ENCODE results near the gene HADH. TPM values are rescaled to one million over a fixed set of nuclear protein-coding genes. Genes with fewer than 3 reads are reported as not detected.
"Not testable (repeated sequence)": the region's sequence is repeated elsewhere in the genome, so short reads cannot be mapped to it uniquely, and the experiment has no call there.

The HADH gene
- total RNA-seq, 2 donors from 2014 or later = 44.0 to 48.1 TPM

DNA sequence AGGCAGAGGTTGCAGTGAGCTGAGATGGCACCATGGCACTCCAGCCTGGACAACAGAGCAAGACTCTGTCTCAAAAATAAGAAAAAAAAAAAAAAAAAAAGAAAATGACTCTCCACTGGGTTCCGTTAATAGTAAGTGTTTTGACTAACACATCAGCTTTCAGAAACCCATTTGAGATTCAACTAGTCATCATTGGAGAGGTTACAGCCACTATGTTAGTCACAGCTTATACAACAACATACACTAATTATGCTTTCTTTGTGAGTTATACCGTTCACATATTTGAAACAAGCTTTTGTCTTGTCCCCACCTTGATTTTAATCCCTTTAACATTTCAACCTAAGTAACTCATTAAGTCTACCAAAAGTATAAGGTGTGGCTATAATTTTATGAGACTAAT is 48.2 kb downstream of the HADH start:
- DNase-seq (ENCODE audit: low spot score in 2 of 2) (no peak), ATAC-seq (peak; percentile 70 to 71)
- Mint-ChIP-seq H3K36me3 (peaks cover 6 to 37% of the 10 kb centered on the region in 2 donors), H3K9me3 (peaks cover 0 to 4% of the 10 kb centered on the region in 2 donors), H3K27ac (peak overlapping the region; percentile 91 to 97)

DNA sequence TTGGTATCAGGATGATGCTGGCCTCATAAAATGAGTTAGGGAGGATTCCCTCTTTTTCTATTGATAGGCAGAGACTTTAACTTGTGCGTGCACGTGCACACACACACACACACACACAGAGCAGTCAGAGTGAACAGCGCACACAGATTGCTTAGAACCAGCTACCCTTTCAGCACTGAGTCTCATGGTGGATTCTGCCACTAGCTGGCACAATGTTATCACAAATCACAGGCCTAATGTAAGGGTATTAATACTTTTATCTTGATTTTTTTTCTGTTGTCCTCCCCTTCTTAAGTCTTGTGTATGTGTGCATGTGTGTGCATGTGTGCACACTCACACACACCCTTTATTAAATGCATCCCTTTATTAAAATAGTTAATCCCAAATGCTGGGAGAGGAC is 53.2 kb downstream of the HADH start:
- Mint-ChIP-seq H3K27ac (peak overlapping the region; percentile 88 to 92), H3K36me3 (peaks cover 10 to 46% of the 10 kb centered on the region in 2 donors), H3K9me3 (no peaks in the 10 kb centered on the region)
- DNase-seq (ENCODE audit: low spot score in 2 of 2) = no peak
- no peak for ATAC-seq

DNA sequence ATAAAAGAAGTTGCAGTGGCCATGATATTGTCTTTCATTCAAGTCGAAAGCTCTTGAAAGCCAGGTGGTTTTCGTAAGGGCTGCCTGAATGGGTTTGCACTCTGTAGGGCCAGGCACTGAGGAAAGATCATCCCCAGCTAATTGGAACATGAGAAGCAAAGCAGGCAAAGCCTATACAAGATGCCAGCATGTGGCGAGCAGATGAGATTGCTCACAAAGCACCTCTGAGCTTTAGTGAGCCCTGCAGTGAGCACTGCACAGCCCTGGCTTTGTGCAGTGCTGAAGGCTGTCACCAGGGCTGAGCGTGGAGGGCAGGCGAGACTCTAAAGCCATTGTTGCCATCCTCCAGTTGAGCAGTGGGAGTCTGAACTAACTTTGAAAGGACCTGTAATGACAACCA is 53.8 kb downstream of the HADH start:
- H3K9me3 Mint-ChIP-seq = no peaks in the 10 kb centered on the region
- no peak for DNase-seq (ENCODE audit: low spot score in 2 of 2)
- H3K36me3 Mint-ChIP-seq = peaks cover 10 to 50% of the 10 kb centered on the region in 2 donors
- peak overlapping the region; percentile 88 to 92 for H3K27ac Mint-ChIP-seq
- peak; percentile 27 to 50 for ATAC-seq

DNA sequence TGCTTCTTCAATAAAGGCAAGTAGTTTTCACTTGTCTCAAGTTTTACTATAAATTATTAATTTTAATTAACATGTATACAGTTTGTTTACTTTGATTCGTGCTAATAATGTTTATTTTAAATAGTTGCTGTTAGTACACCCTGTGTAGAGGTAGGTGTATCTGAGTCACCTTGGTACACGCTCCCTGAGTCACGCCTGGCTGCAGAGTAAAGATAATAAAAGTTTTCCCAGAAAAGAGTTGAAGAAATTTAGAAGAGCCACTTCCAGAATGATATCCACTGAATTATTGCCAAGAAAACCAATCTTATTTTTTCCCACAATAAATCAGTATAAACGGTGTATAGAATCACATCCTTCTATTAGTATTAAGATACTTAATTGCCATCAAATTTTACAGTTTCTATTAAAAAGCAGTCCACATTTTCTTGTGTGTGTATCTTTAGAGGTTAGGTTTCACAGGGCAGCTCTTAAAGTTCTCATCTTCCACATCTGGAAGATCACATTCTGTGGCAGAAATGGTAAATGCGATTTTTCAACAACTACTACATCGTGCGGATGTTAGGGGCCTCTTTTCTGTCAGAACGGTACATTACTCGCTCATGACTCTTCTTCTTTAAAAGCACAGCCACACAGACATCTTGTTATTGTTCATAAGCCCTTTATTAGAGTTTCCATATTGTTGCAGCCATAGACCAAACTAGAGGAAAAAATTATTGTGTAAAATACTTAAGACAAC is 55.4 kb downstream of the HADH start:
- H3K9me3 Mint-ChIP-seq = no peaks in the 10 kb centered on the region
- peak overlapping the region; percentile 88 to 98 for H3K27ac Mint-ChIP-seq
- peak; percentile 48 to 78 for ATAC-seq
- DNase-seq (ENCODE audit: low spot score in 2 of 2) = no peak
- H3K36me3 Mint-ChIP-seq = peaks cover 22 to 56% of the 10 kb centered on the region in 2 donors

DNA sequence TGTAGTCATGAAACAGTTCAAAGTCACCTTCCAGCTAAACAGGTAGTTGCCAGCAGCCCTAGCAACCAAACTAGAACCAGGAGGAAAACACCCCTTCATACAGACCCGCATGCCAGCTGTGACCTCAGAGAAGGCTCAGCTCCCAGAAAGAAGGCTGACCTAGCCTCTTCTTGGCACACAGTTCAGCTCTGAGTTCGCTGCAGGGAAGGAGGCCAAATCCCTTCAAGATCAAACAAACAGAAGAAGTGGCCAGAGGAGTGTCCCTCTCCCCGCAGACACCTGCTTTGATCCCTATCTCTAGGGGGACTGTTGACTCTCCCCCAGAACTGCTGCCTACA is 56.0 kb downstream of the HADH start:
- H3K27ac Mint-ChIP-seq = peak overlapping the region; percentile 88 to 98
- peak; percentile 47 to 77 for ATAC-seq

DNA sequence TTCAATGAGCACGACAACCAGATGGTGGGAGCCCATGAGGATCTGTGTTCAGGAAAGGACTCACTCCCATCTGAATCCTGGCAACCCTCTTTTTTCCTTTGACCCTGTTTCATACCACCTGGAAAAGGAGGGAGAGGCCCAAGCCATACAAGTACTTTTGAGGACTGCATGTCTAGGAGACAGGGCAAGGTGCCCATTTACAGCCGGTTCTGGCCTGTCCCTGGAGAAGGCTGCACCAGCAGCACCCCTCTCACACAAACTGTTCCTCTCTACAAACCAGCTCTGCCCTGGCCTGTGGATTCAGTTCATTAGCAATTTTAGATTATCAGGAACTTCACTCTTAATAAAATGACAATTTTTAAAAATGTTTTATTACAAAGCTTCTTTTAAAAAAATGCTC is 57.5 kb downstream of the HADH start:
- H3K36me3 Mint-ChIP-seq = peaks cover 22 to 70% of the 10 kb centered on the region in 2 donors
- DNase-seq (ENCODE audit: low spot score in 2 of 2) (no peak), ATAC-seq (no peak)
- H3K9me3 Mint-ChIP-seq = no peaks in the 10 kb centered on the region
- peak overlapping the region; percentile 88 to 98 for H3K27ac Mint-ChIP-seq

More for the DNA sequence above, 56.0 kb downstream of the HADH start:
- H3K36me3 Mint-ChIP-seq = peaks cover 22 to 57% of the 10 kb centered on the region in 2 donors
- no peaks in the 10 kb centered on the region for H3K9me3 Mint-ChIP-seq
- DNase-seq (ENCODE audit: low spot score in 2 of 2) = no peak

DNA sequence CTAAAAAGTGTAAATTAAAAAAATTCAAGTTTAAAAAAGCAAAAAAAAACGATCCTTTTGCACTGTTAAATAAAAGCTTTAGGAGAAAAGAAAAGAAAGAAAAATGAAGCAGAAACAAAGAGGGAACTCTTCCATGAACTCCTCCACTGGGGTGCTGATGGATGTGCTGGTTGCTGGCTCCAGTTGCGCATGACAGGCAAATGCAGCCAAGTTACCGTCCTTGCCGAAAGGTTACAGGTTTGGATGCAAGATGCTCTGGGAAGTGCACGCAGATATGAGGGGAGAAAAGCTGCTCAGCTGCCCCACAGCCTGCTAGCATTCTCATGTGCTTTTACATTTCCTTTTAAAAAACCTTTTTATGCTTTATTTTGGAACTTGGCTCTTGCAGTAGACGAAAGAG is 58.5 kb downstream of the HADH start:
- H3K9me3 Mint-ChIP-seq = no peaks in the 10 kb centered on the region
- no peak for ATAC-seq
- peaks cover 22 to 78% of the 10 kb centered on the region in 2 donors for H3K36me3 Mint-ChIP-seq
- no peak for DNase-seq (ENCODE audit: low spot score in 2 of 2)
- peak overlapping the region; percentile 77 to 93 for H3K27ac Mint-ChIP-seq

DNA sequence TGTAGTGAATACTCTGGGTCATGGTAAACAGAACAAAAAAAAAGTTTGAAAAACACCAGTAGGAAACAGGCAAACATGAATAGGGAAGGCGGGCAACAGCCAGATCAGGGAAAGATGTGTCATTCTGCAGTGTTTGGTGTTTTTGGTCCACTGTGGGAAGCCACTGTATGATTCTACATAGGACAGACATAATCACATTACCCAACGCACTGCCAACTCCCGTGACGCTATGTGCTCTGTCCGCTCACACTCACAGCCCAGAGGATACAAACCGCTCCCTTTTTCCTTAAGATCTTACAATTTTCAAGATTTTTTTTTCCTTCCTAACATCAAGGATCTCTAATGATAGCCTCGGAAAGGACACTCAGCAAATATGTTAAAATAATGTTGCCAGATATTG is 59.3 kb downstream of the HADH start:
- ATAC-seq (peak in 1 of 2 donors; percentile 19), DNase-seq (ENCODE audit: low spot score in 2 of 2) (no peak)
- Mint-ChIP-seq H3K27ac (peak overlapping the region; percentile 93 to 99), H3K9me3 (no peaks in the 10 kb centered on the region), H3K36me3 (peaks cover 27 to 79% of the 10 kb centered on the region in 2 donors)

DNA sequence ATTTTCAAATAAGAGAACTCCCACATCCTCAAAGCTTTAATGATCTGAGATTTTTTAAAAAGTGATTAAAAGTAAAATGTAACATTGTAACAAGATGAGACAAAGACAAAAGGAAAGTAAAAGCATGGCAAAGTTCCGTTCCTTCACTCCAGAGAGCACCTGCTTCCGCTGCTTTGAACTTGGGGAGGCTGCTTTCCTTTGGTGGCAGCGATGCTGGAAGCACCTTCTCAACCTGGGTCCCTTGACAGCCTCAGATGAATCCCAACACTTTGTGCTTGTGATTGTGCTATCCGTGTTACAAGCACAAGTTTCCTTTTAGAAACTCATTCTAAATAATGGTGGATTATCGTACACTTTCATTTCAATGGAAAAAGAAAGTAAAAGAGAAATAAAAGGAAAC is 59.7 kb downstream of the HADH start:
- H3K36me3 Mint-ChIP-seq = peaks cover 28 to 82% of the 10 kb centered on the region in 2 donors
- peak overlapping the region; percentile 93 to 99 for H3K27ac Mint-ChIP-seq
- ATAC-seq (peak; percentile 21 to 54), DNase-seq (ENCODE audit: low spot score in 2 of 2) (no peak)
- H3K9me3 Mint-ChIP-seq = no peaks in the 10 kb centered on the region

DNA sequence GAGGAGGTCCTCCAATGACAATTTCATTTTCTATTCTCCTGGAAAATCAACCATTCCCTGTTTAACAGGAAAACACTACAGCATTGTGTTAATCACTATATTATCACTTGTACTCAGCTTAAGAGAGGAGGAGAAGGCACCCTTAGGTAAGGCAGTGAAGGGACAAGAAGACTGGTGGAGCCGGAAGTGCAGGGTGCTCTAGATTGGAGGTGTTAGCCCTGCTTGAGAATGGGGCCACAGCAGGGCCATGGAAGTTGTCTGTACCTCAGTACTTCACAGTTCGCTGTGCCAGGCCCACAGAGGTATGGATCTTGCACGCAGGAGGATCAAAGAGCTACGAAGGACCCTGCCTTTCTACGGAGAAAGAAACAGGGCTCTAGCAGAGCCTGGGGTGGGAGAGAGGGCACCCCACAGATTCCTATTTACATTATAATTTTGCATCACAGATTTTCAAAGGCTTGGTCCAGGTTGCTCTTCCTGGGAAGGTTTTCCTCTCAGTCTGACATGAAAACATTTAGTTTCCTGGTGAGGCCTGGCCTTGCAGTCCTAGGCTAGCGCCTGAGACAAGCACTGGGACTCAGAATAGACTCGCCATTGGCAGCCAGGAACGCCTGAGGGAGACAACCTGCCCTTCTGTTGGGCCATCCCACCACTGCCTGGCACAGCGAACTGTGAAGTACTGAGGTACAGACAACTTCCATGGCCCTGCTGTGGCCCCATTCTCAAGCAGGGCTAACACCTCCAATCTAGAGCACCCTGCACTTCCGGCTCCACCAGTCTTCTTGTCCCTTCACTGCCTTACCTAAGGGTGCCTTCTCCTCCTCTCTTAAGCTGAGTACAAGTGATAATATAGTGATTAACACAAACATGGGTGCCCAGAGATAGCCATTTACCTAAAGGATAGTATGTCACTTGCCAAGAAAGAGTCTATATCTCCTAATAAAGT is 60.8 kb downstream of the HADH start:
- H3K27ac Mint-ChIP-seq = peak overlapping the region; percentile 93 to 99

DNA sequence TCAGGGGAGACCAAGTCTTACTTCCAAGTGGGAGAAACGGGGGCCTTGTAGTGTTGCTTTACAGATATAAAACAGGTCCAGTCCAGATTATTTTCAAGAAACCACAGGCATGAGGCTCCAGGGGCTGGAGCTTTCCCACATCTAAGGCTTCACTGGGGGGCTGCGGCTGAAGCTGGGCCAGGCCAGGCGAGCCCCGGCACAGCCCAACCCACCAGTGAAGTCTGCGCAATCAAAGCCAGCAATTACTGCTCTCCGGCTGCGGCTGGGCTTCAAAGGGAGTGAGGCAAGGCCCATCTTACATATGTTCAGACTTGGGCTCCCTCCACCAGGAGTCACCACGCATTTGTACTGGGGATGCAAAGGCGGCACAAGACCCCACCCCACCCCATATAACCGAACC is 61.7 kb downstream of the HADH start:
- ATAC-seq (no peak), DNase-seq (ENCODE audit: low spot score in 2 of 2) (no peak)
- Mint-ChIP-seq H3K27ac (peak overlapping the region; percentile 93 to 99), H3K9me3 (no peaks in the 10 kb centered on the region), H3K36me3 (peaks cover 22 to 82% of the 10 kb centered on the region in 2 donors)

More for the DNA sequence above, 60.8 kb downstream of the HADH start:
- not testable (repeated sequence) for DNase-seq (ENCODE audit: low spot score in 2 of 2); H3K9me3 Mint-ChIP-seq
- H3K36me3 Mint-ChIP-seq = peaks cover 28 to 82% of the 10 kb centered on the region in 2 donors
- ATAC-seq = peak; percentile 23 to 40

DNA sequence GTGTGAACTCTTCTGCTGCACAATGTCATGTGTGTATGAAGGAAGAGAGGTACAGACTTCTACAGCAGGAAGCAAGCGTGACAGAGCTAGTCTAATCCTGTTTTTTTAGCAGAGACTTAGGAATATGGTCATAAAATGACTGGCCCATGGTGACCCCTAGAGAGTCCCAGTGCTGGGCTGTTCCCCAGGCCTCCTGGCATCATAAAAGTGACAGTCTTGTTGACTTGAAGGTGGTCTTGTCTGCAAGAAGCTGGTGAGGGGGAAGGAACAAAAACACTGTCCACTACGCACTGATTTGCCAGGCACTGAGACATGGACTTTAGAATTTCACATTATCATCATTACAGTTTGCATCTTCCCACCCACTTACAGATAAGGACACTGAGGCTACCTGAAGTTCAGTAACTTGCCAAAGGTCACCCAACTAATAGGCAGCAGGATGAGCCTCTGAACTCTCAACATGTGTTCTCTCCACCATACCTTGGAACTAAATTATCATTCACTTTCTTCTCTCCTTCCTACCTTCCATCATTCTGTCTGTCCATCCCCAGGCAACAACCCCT is 63.0 kb downstream of the HADH start:
- H3K36me3 Mint-ChIP-seq = peaks cover 18 to 79% of the 10 kb centered on the region in 2 donors
- peak overlapping the region; percentile 90 to 93 for H3K27ac Mint-ChIP-seq
- no peak for DNase-seq (ENCODE audit: low spot score in 2 of 2)
- ATAC-seq = no peak
- no peaks in the 10 kb centered on the region for H3K9me3 Mint-ChIP-seq

DNA sequence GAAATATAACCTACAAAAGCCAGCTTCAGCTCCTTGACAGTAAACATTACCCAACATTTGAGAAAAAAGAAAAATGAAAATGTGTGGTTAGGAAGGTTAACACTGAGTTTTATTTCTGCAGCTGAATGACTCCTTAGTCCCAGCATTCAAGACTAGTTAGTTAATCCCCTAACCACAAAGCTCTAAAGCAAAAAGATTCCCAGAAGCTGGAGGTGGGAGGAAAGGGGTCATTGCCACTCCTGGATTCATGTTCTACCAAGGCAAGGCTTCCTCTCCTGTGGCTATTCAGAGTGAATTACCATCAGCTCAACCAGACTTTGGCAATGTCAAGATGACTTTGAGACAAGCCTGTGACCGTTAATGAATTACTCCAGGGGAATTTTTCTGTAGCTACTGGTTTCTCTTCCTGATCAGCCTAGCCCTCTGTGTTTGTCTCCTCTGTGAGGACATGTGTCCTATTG is 63.6 kb downstream of the HADH start:
- ATAC-seq (peak; percentile 13 to 33), DNase-seq (ENCODE audit: low spot score in 2 of 2) (no peak)
- peak overlapping the region; percentile 90 to 93 for H3K27ac Mint-ChIP-seq
- no peaks in the 10 kb centered on the region for H3K9me3 Mint-ChIP-seq
- peaks cover 18 to 73% of the 10 kb centered on the region in 2 donors for H3K36me3 Mint-ChIP-seq

DNA sequence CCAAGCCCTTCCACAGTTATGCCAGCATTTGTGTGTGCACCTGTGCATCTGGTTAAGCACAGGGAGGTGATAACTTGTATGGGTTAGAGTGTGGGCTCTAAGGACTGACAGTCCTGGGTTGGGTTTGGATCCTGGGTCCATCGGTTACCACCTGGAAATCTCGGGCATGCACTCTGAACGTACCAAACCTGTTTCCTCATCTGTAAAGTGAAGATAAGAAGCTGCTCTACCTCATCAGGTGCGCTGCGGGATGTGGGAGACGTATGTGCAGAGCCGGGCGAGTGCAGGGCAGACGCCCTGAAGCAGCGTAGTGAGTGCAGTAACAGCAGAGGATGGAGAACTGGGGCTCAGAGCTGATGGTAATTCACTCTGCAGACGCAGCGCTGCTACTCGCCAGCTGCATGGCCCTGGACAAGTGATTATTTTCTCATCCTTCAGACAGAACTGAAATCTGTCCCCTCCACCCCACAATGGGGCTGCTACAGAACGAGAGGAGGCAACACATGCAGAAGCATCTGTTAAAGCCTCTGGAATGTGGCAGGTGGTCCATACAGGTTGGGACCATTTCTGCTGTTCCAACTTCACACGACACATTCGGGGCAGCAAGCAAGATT is 64.4 kb downstream of the HADH start:
- peak in 1 of 2 donors; percentile 22 for ATAC-seq
- Mint-ChIP-seq H3K9me3 (no peaks in the 10 kb centered on the region), H3K36me3 (peaks cover 16 to 65% of the 10 kb centered on the region in 2 donors), H3K27ac (peak overlapping the region; percentile 90 to 93)
- DNase-seq (ENCODE audit: low spot score in 2 of 2) = no peak

DNA sequence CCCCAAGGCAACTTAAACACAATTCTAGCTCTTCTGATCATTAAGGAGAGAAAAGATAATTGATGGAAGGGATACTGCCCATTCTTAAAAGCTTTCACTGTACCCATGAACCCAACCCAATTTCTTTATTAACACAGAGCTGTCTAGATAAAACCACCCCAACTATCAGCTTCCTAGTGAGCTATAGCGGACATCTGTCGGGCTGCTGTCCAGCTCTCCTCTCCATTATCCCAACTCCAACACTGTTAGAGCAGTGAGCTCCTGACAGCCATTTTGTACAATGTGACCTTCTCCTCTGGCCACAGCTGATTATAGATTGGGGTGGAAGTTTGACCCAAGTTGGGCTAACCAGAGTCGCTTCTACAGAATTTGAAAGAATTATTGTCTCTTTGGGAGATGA is 66.1 kb downstream of the HADH start:
- no peak for DNase-seq (ENCODE audit: low spot score in 2 of 2)
- peak overlapping the region; percentile 9 to 12 for H3K27ac Mint-ChIP-seq
- H3K9me3 Mint-ChIP-seq = no peaks in the 10 kb centered on the region
- H3K36me3 Mint-ChIP-seq = peaks cover 6 to 51% of the 10 kb centered on the region in 2 donors
- ATAC-seq = no peak

DNA sequence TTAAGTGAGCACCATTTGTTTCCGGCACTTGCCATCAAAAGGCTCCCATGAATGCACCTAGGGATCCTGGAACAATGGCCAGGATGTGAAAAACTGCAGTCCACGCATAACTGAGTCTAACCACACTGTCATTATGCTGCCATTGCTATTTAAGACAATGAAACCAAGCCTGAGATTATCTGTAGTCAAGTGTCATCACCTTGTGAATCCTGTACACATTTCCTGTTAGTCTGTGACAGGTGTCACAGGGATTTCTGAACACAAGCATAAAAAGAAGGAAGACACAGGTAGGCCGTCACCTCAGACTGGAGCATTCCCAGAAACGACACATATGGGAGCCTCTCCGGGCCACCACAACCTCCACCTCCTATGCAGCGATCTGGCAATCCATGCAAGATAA is 66.7 kb downstream of the HADH start:
- Mint-ChIP-seq H3K36me3 (peaks cover 6 to 45% of the 10 kb centered on the region in 2 donors), H3K9me3 (no peaks in the 10 kb centered on the region), H3K27ac (peak overlapping the region; percentile 9 to 12)
- ATAC-seq = no peak
- no peak for DNase-seq (ENCODE audit: low spot score in 2 of 2)
